Ascending aorta (tissue), 2 donors: ENCODE data around the gene SPATA7. TPM values are rescaled to one million over a fixed set of nuclear protein-coding genes. Genes with fewer than 3 reads are reported as not detected.
A peak's percentile ranks its signal among the peaks of the same experiment; 100 is the strongest.
"Not testable (repeated sequence)": the region's sequence is repeated elsewhere in the genome, so short reads cannot be mapped to it uniquely, and the experiment has no call there.

ENCODE experiments used
- DNase-seq, 2 donors: peaks; one replicate each; pipeline ENCODE4 v3.0.0-alpha.2; 2019; ENCODE audit warnings: low spot score in 2 of 2
- H3K27ac ChIP-seq, 2 donors: fragments of 200-600 bp; sonication (generic); one replicate each; pipeline ENCODE4 v1.5.1; 2016 to 2017; ENCODE audit warnings: mild to moderate bottlenecking in 1 of 2
- H3K27me3 ChIP-seq: fragments of 200-600 bp; sonication (generic); one replicate; pipeline ENCODE4 v1.5.1; 2017
- H3K36me3 ChIP-seq, 2 donors: fragments of 200-600 bp; sonication (generic); one replicate each; pipeline ENCODE4 v1.5.1; 2016
- H3K4me1 ChIP-seq, 2 donors: fragments of 200-600 bp; sonication (generic); one replicate each; pipeline ENCODE4 v1.5.1; 2016 to 2017; ENCODE audit warnings: mild to moderate bottlenecking in 1 of 2
- H3K4me3 ChIP-seq, 2 donors: fragments of 200-600 bp; sonication (generic); one replicate each; pipeline ENCODE4 v1.5.1; 2016 to 2017; ENCODE audit warnings: mild to moderate bottlenecking in 1 of 2
- H3K9me3 ChIP-seq, 2 donors: fragments of 200-600 bp; sonication (generic); one replicate each; pipeline ENCODE4 v1.5.1; 2016
- intact Hi-C: fragments of 100-400 bp; cut with DNase I; formaldehyde crosslinking; loops from one replicate; pipeline ENCODE4 v1.15.1; 2023
- total RNA-seq: library from RNA; depleted of rRNA; stranded (reverse); fragments of >200 nt; gene quantifications from one replicate; pipeline ENCODE4 v1.1.0, GENCODE V29; 2016
- TF ChIP-seq, protein P1 (sequence below), 3 experiments: fragments of 200-600 bp in 2 of 3; fragments of 450-650 bp in 1 of 3; sonication (generic) in 2 of 3; IDR thresholded peaks; one replicate each; pipeline ENCODE4 v1.5.1; 2016 to 2019; ENCODE audit warnings: antibody characterized with exemption in 3 of 3, mild to moderate bottlenecking in 1 of 3, moderate library complexity in 1 of 3

Gene SPATA7
- total RNA-seq, 1 donor from 2014 or later: 1.6 TPM

DNA sequence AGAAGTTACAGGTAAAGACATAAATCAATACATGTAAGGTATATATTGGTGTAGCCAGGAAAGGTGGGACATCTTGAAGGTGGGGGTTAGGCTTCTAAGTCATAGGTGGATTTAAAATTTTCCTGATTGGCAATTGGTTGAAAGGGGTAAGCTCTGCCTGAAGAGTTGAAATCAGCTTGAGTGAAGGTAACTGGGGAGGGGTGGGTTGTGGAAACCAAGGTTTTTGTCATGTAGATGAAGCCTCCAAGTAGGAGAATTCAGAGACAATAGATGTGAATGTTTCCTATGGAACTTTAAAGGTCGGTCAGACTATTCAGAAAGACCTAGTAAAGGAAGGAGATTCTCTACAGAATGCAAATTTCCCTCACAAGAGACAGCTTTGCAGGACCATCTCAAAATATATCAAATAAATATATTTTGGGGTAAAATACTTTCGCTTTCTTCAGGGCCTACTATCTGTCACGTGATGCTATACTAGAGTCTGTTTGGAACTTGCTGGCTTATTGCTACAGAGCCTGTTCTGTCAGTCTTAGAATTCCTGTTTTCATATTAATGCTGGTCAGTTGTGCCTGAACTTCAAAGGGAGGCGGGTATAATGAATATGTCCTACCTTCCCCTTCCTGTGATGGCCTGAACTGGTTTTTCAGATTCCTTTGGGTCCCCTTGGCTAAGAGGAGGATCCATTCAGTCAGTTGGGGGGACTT lies 20.6 kb upstream of the SPATA7 start:
- no peak for DNase-seq
- Histone ChIP-seq H3K4me1 (no peaks in the 10 kb centered on the region), H3K27ac (no peak overlapping the region), H3K9me3 (no peaks in the 10 kb centered on the region), H3K27me3 (no peaks in the 10 kb centered on the region), H3K36me3 (no peaks in the 10 kb centered on the region), H3K4me3 (no peak overlapping the region)
- TF ChIP-seq, protein P1, sequence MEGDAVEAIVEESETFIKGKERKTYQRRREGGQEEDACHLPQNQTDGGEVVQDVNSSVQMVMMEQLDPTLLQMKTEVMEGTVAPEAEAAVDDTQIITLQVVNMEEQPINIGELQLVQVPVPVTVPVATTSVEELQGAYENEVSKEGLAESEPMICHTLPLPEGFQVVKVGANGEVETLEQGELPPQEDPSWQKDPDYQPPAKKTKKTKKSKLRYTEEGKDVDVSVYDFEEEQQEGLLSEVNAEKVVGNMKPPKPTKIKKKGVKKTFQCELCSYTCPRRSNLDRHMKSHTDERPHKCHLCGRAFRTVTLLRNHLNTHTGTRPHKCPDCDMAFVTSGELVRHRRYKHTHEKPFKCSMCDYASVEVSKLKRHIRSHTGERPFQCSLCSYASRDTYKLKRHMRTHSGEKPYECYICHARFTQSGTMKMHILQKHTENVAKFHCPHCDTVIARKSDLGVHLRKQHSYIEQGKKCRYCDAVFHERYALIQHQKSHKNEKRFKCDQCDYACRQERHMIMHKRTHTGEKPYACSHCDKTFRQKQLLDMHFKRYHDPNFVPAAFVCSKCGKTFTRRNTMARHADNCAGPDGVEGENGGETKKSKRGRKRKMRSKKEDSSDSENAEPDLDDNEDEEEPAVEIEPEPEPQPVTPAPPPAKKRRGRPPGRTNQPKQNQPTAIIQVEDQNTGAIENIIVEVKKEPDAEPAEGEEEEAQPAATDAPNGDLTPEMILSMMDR (IDR thresholded peaks at IDR 0.05): no peak
- intact Hi-C loops: no loop called here

DNA sequence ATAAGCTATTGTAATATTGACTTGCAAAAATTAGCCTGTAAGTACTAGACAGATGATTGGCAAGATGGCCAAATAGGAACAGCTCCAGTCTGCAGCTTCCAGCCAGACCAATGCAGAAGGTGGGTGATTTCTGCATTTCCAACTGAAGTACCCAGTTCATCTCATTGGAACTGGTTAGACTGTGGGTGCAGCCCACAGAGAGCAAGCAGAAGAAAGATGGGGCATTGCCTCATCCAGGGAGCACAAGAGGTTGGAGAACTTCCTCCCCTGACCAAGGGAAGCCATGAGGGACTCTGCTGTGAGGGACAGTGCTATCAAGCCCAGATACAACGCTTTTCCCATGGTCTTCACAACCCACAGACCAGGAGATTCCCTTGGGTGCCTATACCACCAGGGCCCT lies 16.0 kb upstream of the SPATA7 start:
- Histone ChIP-seq H3K4me3 (no peak overlapping the region), H3K36me3 (no peaks in the 10 kb centered on the region), H3K4me1 (no peaks in the 10 kb centered on the region), H3K9me3 (no peaks in the 10 kb centered on the region), H3K27me3 (no peaks in the 10 kb centered on the region), H3K27ac (no peak overlapping the region)
- no peak for DNase-seq
- intact Hi-C loops: no loop called here
- TF ChIP-seq, protein P1 (IDR thresholded peaks at IDR 0.05): no peak

DNA sequence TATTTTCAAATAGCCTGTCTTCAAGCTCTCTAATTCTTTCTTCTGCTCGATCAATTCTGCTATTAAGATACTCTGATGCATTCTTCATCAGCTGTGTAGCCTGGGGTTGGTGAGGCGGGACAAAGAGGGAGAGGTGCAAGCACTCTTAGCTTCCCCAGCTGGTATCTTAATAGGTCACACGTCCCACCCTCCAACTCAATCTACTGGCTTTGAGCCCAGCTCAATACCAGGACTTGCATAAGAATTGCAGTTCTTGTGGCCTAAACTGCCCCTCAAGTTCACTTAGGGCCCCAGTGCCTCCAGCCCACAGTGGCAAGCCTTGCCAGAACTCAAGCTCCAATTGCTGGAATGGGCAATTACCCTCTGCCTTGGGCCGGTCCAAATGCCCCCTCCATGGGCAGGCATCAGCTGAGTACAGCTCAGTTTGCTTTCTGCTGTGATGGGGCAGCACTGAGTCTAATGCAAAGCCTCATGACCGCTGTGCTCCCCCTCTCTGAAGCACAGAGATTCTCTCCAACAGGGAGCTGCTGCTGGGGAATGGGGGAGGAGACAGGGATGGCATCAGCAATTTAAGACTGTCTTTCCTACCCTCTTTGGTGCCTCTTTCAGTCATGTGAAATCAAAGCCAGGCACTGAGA lies 5.6 kb upstream of the SPATA7 start:
- Histone ChIP-seq H3K36me3 (no peaks in the 10 kb centered on the region), H3K4me1 (peaks cover 0 to 5% of the 10 kb centered on the region in 2 donors)
- intact Hi-C loops: no loop called here

DNA sequence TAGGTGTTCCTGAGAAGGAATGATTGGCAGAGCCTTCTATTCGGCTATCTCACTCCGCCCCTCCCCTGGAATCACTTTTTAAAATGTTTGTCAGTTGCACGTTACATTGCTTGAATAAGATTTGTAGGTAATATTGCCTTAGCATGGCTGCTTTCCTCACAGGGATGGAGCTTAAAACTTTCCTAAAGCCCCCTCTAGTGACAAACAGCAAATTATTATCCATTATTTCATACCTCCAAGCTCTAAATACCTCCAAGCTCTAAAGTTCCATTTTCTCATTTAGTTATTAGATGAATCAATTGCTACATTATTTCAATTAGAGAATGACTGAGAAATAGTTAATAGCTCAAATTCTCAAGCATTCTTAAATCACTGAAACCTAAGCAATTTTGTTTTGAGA lies 5.1 kb upstream of the SPATA7 start:
- H3K9me3 ChIP-seq: no peaks in the 10 kb centered on the region
- no peaks in the 10 kb centered on the region for H3K27me3 ChIP-seq
- no peaks in the 10 kb centered on the region for H3K36me3 ChIP-seq
- intact Hi-C loops: no loop called here
- H3K4me3 ChIP-seq: no peak overlapping the region
- DNase-seq: no peak
- H3K27ac ChIP-seq: no peak overlapping the region
- peaks cover 0 to 5% of the 10 kb centered on the region in 2 donors for H3K4me1 ChIP-seq
- TF ChIP-seq, protein P1 (IDR thresholded peaks at IDR 0.05): no peak

More for the DNA sequence above, 5.6 kb upstream of the SPATA7 start:
- Histone ChIP-seq H3K27ac (no peak overlapping the region), H3K4me3 (no peak overlapping the region), H3K9me3 (no peaks in the 10 kb centered on the region), H3K27me3 (no peaks in the 10 kb centered on the region)
- TF ChIP-seq, protein P1 (IDR thresholded peaks at IDR 0.05): no peak
- no peak for DNase-seq

DNA sequence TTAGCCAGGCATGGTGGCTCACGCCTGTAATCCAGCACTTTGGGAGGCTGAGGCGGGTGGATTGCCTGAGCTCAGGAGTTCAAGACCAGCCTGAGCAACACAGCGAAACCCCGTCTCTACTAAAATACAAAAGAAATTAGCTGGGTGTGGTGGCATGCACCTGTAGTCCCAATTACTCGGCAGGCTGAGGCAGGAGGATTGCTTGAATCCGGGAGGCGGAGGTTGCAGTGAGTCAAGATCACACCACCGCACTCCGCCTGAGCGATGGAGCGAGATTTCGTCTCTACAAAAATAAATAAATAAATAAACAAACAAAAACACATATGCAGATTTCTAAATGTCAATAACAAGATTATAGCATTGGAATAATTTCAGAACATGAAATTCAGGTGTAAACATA lies 3.8 kb upstream of the SPATA7 start:
- H3K27me3 ChIP-seq, H3K4me3 ChIP-seq, DNase-seq, H3K27ac ChIP-seq, H3K9me3 ChIP-seq, H3K36me3 ChIP-seq, intact Hi-C loops: not testable (repeated sequence)
- H3K4me1 ChIP-seq: peaks cover 4 to 10% of the 10 kb centered on the region in 2 donors

DNA sequence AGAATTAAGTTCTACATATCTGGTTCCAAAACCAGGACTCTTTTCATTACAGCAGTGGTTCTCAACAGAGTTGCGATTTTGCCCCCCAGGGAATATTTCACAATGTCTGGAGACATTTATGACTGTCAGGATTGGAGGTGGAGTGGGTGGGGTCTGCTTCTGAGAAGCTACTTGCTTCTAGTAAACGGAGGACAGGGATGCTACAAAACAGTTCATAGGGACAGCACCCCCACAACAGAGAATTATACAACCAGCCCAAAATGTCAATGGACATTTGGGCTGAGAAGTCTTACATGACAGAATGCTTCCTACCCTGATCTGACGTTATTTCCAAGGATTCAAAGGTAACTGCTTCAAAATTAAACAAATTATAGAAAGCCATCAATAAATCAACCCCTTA lies 739 bp upstream of the SPATA7 start:
- Histone ChIP-seq H3K4me3 (peak overlapping the region; percentile 90 to 97), H3K36me3 (no peaks in the 10 kb centered on the region), H3K4me1 (peaks cover 4 to 12% of the 10 kb centered on the region in 2 donors), H3K9me3 (no peaks in the 10 kb centered on the region), H3K27me3 (no peaks in the 10 kb centered on the region), H3K27ac (peak overlapping the region; percentile 70 to 82)
- intact Hi-C loops: loop anchor here (5.0 kb wide), 1 partner anchor 173 kb away; the partner anchor contains the start of gene PTPN21
- TF ChIP-seq, protein P1 (IDR thresholded peaks at IDR 0.05): no peak
- DNase-seq: peak in 1 of 2 donors; percentile 67
